ENCODE results near the gene RASL10A.

RASL10A gene

DNA sequence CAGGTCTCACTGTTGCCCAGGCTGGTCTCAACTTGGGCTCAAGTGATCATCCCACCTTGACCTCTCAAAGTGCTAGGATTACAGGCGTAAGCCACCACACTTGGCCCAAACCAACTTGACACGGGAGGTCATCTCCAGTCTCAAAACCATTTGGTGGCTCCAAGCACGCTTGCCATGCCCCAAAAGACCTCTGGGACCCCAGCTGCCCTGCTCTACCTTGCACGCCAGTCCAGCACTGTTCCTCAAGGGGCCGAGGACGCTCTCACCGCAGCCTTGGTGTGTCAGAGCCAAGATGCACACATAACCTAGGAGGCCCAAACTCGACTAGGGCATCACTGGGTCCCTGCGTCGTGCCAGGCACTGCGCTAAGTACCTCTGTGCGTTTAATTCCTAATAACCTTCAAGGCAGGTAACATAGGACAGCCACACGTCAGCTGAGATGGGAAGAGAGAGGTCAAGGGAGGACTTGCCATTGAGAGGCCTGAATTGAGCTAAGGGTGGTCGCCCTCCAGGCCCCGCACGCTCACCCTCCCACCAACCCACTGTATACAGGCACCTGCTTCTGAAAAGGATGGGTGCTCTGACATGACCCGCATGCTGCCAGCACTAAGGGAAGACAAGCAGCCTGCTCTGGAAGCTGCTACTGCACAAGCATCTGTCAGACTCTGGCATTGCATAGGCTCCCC lies 13.6 kb downstream of the RASL10A start:
- TF ChIP-seq, protein P1, sequence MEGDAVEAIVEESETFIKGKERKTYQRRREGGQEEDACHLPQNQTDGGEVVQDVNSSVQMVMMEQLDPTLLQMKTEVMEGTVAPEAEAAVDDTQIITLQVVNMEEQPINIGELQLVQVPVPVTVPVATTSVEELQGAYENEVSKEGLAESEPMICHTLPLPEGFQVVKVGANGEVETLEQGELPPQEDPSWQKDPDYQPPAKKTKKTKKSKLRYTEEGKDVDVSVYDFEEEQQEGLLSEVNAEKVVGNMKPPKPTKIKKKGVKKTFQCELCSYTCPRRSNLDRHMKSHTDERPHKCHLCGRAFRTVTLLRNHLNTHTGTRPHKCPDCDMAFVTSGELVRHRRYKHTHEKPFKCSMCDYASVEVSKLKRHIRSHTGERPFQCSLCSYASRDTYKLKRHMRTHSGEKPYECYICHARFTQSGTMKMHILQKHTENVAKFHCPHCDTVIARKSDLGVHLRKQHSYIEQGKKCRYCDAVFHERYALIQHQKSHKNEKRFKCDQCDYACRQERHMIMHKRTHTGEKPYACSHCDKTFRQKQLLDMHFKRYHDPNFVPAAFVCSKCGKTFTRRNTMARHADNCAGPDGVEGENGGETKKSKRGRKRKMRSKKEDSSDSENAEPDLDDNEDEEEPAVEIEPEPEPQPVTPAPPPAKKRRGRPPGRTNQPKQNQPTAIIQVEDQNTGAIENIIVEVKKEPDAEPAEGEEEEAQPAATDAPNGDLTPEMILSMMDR (IDR thresholded peaks at IDR 0.05; ENCODE audit: low read depth, low read length) = no peak
- no peak for DNase-seq (ENCODE audit: low read depth, low spot score)
- H3K4me3 ChIP-seq (ENCODE audit: low read depth, low read length) = no peak overlapping the region
- in situ Hi-C loops (cut with HindIII; ENCODE audit: low sequenced_read_pairs) = no loop called here

DNA sequence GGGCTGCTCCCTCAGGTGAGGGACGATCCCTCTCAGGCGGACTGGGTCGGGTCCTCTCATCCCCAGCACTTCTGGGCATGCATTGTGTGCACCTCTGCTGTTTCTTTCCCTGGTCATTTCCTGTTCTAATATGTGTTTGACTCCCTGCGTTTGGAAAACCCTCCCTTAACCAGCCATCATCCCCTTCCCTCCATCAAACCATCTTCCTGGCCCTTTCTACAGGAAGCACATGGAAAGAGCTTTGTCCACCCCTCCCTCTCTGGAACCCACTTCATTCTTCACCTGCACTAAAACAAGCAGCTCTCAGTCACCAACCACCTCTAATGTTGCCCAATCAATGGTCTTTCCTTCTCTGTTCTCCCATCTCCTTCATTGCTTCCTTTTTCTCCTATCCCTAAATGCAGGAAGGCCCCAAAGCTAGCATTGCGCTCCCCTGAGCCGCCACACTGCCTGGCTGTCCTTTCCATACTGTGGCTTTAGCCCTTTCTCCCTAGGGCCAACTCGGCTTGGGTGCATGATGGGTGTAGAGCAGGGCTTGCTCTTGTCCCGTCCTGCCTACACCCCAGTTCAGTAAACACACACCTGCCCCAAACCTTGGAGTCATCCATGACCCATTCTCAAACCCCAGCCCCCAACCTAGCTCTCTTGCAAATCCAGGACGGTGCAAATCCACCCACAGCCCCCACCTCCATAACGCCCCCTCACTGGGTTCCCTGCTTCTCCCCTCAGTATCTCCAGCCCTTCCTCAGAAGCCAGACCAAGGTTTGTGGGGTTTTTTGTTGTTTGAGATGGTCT lies 14.5 kb downstream of the RASL10A start:
- in situ Hi-C loops (cut with HindIII; ENCODE audit: low sequenced_read_pairs) = no loop called here
- H3K4me3 ChIP-seq (ENCODE audit: low read depth, low read length) = no peak overlapping the region
- TF ChIP-seq, protein P1 (IDR thresholded peaks at IDR 0.05; ENCODE audit: low read depth, low read length) = no peak
- no peak for DNase-seq (ENCODE audit: low read depth, low spot score)

DNA sequence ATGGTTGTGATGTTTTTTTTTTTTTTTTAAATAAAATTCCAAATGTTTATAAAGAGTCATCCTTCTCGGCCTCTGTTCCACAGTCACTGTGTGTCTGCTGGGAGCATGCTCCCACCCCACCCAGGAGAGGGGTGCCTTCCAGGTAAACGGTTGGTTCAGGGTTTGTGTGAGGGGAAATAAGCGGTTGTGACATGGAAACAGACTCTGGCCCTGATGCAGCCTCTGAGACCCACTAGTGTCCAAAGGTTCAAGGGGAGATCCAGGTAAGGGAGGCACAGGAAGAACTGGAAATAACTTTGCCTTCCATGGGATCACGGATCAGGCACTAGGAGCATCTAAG lies 15.1 kb downstream of the RASL10A start:
- TF ChIP-seq, protein P1 (IDR thresholded peaks at IDR 0.05; ENCODE audit: low read depth, low read length) = no peak
- in situ Hi-C loops (cut with HindIII; ENCODE audit: low sequenced_read_pairs) = no loop called here
- no peak for DNase-seq (ENCODE audit: low read depth, low spot score)
- no peak overlapping the region for H3K4me3 ChIP-seq (ENCODE audit: low read depth, low read length)

DNA sequence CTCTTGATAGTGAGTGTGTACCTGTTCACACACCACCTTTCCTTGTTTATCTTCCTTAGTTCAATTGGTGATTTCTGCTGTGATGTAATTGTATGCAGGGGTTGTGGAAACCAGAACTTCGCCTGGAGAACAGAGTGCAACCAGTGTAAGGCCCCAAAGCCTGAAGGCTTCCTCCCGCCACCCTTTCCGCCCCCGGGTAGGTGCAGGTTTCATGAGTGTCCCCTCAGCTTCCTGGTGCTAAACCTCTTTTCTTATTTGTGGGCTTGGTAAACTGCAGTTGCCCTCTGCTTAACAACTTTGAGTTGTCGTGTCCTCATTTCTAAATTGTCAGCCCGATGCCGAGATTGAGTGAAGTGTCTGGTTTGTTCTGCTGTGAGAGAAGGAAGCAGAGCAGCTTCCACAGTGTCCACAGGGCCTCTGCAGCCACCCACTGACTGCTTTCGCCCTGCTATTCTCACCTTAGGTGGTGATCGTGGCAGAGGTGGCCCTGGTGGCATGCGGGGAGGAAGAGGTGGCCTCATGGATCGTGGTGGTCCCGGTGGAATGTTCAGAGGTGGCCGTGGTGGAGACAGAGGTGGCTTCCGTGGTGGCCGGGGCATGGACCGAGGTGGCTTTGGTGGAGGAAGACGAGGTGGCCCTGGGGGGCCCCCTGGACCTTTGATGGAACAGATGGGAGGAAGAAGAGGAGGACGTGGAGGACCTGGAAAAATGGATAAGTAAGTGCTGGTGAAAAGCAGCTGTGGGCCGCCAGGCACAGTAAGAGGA lies 16.2 kb downstream of the RASL10A start:
- no peak for DNase-seq (ENCODE audit: low read depth, low spot score)
- in situ Hi-C loops (cut with HindIII; ENCODE audit: low sequenced_read_pairs) = no loop called here
- H3K4me3 ChIP-seq (ENCODE audit: low read depth, low read length) = no peak overlapping the region
- TF ChIP-seq, protein P1 (IDR thresholded peaks at IDR 0.05; ENCODE audit: low read depth, low read length) = no peak

DNA sequence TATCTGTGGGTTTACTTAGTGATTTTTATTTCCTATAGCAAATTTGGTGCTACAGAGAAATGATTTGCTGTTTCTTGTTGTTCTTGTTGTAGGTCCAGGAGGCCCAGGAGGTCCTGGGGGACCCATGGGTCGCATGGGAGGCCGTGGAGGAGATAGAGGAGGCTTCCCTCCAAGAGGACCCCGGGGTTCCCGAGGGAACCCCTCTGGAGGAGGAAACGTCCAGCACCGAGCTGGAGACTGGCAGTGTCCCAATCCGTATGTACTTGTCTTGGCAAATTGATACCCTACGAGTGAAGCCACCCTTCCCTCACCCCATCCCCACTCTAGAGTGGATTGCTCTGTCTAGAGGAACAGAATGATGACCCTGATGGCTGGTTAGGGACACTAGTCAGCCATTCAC lies 16.9 kb downstream of the RASL10A start:
- in situ Hi-C loops (cut with HindIII; ENCODE audit: low sequenced_read_pairs) = no loop called here
- TF ChIP-seq, protein P1 (IDR thresholded peaks at IDR 0.05; ENCODE audit: low read depth, low read length) = no peak
- DNase-seq (ENCODE audit: low read depth, low spot score) = no peak
- H3K4me3 ChIP-seq (ENCODE audit: low read depth, low read length) = no peak overlapping the region

DNA sequence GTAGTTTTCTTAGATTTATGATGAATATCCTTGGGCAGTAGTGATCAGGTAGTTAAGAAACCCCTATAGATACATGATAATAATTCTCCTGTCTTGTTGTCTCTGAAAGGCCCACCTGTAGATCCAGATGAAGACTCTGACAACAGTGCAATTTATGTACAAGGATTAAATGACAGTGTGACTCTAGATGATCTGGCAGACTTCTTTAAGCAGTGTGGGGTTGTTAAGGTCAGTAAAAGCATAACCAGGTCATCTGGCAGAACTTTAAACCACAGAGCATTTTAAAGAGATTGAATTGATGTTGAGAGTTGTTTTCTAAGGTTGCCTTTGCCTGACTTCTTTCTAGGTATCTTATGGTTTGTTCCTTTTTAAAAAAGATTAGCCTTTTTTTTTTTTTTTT lies 23.1 kb downstream of the RASL10A start:
- H3K4me3 ChIP-seq (ENCODE audit: low read depth, low read length) = no peak overlapping the region
- in situ Hi-C loops (cut with HindIII; ENCODE audit: low sequenced_read_pairs) = no loop called here
- DNase-seq (ENCODE audit: low read depth, low spot score) = no peak
- TF ChIP-seq, protein P1 (IDR thresholded peaks at IDR 0.05; ENCODE audit: low read depth, low read length) = no peak
